Measurements from ENCODE around the gene DPEP1. TPM values are rescaled to one million over a fixed set of nuclear protein-coding genes. Genes with fewer than 3 reads are reported as not detected.
"Not testable (repeated sequence)": the region's sequence is repeated elsewhere in the genome, so short reads cannot be mapped to it uniquely, and the experiment has no call there.

The DPEP1 gene
- 0.51 TPM for total RNA-seq
- long read RNA-seq, partial matches to known transcripts: 0 of 1 reads
- long read RNA-seq, other reads (novel, unspliced or antisense): 1 of 1 reads

GRCh38 chr16:89613231-89613953 is at the start of gene DPEP1:
Gene DPEP1, plus strand, starts transcription at chr16:89613642. Its CDS starts 16,769 bp downstream, at chr16:89630411.
- no peak for DNase-seq (ENCODE audit: low spot score)

GRCh38 chr16:89564476-89565255 is 48.8 kb upstream of the DPEP1 start:
- no peak for DNase-seq (ENCODE audit: low spot score)

- DNase-seq (ENCODE audit: low spot score): no peak
Measured at GRCh38 chr16:89565256-89565505, 48.3 kb upstream of the DPEP1 start.

- DNase-seq (ENCODE audit: low spot score): no peak
Measured at GRCh38 chr16:89565506-89566372, 47.7 kb upstream of the DPEP1 start.

GRCh38 chr16:89567656-89568594 is 45.5 kb upstream of the DPEP1 start:
- no peak for DNase-seq (ENCODE audit: low spot score)

GRCh38 chr16:89569506-89570341 is 43.7 kb upstream of the DPEP1 start:
- DNase-seq (ENCODE audit: low spot score): no peak

GRCh38 chr16:89570342-89570923 is 43.0 kb upstream of the DPEP1 start:
- DNase-seq (ENCODE audit: low spot score): no peak

- DNase-seq (ENCODE audit: low spot score): not testable (repeated sequence)
Measured at GRCh38 chr16:89570983-89571598, 42.4 kb upstream of the DPEP1 start.

GRCh38 chr16:89571636-89572035 is 41.8 kb upstream of the DPEP1 start:
- DNase-seq (ENCODE audit: low spot score): no peak

- no peak for DNase-seq (ENCODE audit: low spot score)
Measured at GRCh38 chr16:89572073-89572484, 41.4 kb upstream of the DPEP1 start.

- DNase-seq (ENCODE audit: low spot score): no peak
Measured at GRCh38 chr16:89572485-89573205, 40.8 kb upstream of the DPEP1 start.

- no peak for DNase-seq (ENCODE audit: low spot score)
Measured at GRCh38 chr16:89573826-89574680, 39.4 kb upstream of the DPEP1 start.

- DNase-seq (ENCODE audit: low spot score): no peak
Measured at GRCh38 chr16:89574681-89575246, 38.7 kb upstream of the DPEP1 start.

GRCh38 chr16:89575247-89576152 is 37.9 kb upstream of the DPEP1 start, which contains the start of gene CPNE7:
Gene CPNE7, plus strand, starts transcription at chr16:89575758. Its CDS starts 140 bp downstream, at chr16:89575898.
- DNase-seq (ENCODE audit: low spot score): no peak

Data from mesenteric fat pad (tissue), 1 donor.